NCI-H1105 (cell line): Measurements from ENCODE around the gene KCNK4.
A peak's percentile ranks its signal among the peaks of the same experiment; 100 is the strongest.
"Not testable (repeated sequence)": the region's sequence is repeated elsewhere in the genome, so short reads cannot be mapped to it uniquely, and the experiment has no call there.

ENCODE experiments used
- DNase-seq: peaks from one replicate; lab custom pipeline; 2025; lab: John Stamatoyannopoulos, UW

The KCNK4 gene

DNA sequence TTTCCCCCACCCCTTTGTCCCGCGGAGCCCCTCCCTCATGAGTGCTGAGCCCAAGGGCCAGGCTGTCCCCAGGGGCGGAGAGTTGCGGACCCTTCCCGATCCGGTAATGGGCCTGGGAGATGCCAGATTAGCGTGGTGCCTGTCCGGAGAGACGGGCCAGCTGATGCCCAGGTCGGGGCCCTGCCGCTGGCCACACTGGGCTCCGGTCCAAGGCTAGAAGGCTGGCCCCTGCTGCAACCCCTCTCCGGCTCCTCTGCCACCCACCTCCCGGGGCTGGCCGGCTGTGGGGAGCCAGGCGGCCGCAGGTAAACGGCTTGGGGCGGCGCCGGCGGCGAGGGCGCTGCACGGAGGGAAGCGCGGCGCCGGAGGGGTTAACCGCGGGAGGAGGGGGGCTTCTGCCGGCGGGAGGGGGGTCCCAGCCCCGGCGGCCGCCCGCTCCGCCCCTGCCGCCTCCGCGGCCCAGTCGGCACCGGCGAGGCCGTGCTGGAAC, at the start of gene KCNK4:
TSS of gene KCNK4 (plus strand) at position 41 of the 490 bp plus-strand sequence. CDS start 1,717 bp downstream, outside the sequence.
- no peak for DNase-seq

- no peak for DNase-seq
Observed at GRCh38 chr11:64241491-64242374, 49.4 kb upstream of the KCNK4 start.

DNA sequence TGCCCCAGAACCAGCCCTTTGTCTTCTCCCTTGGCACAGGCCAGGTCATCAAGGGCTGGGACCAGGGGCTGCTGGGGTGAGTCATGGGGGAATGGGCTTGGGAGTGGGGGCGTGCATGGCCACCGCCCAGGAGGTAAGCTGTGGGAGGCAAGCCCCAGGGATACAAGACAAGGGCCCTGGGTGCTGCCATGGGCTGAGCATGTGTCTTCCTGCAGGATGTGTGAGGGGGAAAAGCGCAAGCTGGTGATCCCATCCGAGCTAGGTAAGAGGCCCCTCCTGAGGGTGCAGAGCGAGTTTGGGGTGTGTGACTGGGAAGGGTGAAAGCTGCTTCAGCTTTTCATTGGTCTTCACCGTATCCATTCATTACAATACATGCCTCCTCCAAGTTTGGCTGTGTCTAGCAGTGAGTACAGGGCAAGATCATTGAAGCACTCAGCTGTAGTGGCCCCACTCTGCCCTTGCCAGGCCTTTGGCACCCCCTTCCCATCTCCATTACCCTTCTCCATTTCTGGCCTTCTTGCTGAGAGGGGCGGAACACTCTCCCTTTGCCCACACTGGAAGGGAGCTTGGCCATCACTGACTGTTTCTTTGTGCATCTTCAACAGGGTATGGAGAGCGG, 47.8 kb upstream of the KCNK4 start:
- no peak for DNase-seq

DNA sequence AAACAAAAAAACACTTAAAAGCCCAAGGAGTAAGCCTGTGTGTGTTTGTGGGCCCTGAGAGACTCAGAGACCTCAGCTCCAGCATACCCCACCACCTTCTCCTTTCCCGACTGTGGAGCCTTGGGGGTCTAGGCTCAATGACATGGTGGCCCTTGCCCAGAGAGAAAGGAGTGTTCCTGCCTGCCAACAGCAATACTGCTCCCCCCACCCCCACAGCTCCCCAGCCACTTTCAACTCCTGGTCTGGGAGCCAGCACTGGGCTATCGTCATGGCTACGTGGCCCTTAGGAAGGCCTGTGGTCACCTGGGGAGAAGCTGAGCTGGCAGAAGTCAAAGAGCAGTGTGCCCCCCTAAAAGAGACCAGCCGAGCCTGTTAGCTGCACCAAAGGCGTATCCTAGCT, 47.0 kb upstream of the KCNK4 start:
- no peak for DNase-seq

DNA sequence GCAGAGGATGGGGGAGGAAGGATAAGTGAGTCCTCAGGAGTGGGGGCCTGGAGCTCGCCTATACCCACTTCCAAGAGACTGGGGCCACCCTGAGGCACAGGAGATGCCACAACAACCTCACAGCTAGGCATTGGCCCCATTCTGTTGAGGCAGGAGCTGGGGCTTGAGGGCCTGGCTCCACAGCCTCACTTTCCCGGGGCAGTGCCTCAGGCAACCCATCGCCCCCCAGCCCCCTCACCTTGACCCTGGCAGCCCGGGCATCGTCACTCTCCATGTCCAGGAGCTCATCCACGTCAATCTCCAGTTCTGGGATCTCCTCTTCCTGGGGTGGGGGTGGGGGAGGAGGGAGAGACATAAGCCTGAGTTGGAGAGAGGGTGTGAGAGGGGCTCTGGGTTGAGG, 46.1 kb upstream of the KCNK4 start:
- DNase-seq = no peak

DNA sequence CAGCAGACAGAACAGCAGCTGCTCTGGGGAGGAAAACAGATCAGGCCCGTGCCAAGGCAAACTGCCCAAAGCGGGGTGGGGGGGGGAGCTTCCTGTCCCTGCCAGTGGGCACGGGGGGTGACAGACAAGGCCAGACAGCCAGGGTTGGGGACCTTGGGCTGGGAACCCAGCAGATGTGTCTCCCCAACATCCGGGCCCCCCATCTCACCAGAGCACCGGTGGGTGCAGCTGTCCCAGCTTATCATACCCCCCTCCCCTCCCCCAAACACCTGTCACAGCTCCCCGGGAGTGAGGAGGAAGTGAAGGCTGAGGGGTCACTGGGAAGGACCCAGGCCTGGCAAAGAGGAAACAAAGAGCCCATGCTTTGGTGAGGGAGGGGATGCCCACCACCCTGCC, 45.7 kb upstream of the KCNK4 start:
- DNase-seq = no peak

GRCh38 chr11:64245797-64246620, 45.1 kb upstream of the KCNK4 start:
- no peak for DNase-seq

DNA sequence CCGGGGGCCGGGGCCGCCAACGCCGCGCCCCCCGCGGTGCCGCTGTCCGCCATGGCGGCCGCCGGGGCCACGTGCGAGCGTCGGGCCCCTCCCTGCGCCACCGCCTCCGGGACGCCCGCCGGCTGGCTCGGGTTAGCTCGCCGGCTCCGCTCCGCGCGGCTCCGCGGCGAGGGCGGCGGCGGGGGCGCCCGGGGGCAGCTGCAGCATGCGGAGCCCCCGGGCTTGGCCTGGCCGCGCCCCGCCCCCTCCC, 44.6 kb upstream of the KCNK4 start:
- not testable (repeated sequence) for DNase-seq

- peak; percentile 65 for DNase-seq
Observed at GRCh38 chr11:64246871-64247728, 44.0 kb upstream of the KCNK4 start, which contains the start of gene PPP1R14B. Gene PPP1R14B (minus strand): TSS chr11:64246943. CDS start chr11:64246673, 270 bp downstream.

GRCh38 chr11:64247729-64248531, 43.2 kb upstream of the KCNK4 start:
- DNase-seq = no peak

DNA sequence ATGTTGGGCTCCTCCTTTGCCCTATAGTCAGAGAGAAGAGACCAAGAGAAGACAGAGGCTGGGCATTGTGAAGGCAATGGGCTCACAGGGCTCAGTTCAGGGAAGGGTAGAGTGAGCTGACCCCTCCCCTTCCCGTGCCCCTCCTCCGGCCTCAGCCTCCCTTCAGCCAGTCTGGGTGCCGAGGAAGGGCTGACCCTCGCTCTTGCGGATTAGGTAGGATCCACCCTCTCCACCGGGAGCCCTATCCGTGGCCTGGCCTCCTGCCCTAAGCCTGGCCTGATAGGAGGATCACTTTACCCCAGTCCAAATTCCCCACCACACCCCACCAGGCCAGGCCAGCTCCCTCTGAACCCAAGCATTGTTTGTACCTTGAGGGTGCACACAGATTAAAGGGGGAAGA, 42.5 kb upstream of the KCNK4 start:
- no peak for DNase-seq

DNA sequence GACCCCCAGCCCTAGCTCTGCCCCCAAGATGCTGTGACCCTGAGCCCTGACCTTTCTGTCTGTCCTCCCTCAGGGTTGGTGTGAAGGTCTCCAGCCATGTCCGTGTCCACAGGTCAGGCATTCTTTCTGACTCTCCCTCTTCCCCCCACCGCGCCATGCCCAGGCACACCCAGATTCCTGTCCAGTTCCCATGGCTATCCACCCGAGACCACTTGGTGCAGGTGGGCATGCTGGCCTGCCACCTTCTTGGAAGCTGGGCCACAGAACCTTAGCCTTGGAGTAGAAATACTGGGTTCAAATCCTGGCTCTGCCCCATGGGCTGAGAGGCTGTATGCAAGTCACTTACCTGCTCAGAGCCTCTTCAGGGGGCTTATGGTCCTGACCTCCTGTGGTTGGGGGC, 42.1 kb upstream of the KCNK4 start:
- DNase-seq = no peak

- DNase-seq = no peak
Observed at GRCh38 chr11:64249563-64250414, 41.3 kb upstream of the KCNK4 start.

- DNase-seq = no peak
Observed at GRCh38 chr11:64250415-64251015, 40.6 kb upstream of the KCNK4 start.

GRCh38 chr11:64251016-64251752, 39.9 kb upstream of the KCNK4 start, which contains the start of gene PLCB3:
Gene PLCB3 (plus strand): TSS chr11:64251530. CDS start chr11:64251650, 120 bp downstream.
- DNase-seq = peak; percentile 29

DNA sequence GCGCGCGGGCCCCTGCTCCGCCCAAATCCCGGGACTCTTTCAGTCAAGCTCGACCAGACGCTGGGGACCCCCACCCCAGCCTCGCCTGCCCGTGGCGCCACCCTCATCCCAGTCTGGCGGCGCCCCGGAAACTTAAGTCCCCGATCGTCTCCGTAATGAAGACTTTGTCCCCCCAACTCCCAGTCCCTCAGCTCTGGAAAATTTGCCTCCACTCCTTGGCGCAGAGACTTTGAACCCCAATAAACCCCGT, 39.4 kb upstream of the KCNK4 start:
- DNase-seq = no peak

DNA sequence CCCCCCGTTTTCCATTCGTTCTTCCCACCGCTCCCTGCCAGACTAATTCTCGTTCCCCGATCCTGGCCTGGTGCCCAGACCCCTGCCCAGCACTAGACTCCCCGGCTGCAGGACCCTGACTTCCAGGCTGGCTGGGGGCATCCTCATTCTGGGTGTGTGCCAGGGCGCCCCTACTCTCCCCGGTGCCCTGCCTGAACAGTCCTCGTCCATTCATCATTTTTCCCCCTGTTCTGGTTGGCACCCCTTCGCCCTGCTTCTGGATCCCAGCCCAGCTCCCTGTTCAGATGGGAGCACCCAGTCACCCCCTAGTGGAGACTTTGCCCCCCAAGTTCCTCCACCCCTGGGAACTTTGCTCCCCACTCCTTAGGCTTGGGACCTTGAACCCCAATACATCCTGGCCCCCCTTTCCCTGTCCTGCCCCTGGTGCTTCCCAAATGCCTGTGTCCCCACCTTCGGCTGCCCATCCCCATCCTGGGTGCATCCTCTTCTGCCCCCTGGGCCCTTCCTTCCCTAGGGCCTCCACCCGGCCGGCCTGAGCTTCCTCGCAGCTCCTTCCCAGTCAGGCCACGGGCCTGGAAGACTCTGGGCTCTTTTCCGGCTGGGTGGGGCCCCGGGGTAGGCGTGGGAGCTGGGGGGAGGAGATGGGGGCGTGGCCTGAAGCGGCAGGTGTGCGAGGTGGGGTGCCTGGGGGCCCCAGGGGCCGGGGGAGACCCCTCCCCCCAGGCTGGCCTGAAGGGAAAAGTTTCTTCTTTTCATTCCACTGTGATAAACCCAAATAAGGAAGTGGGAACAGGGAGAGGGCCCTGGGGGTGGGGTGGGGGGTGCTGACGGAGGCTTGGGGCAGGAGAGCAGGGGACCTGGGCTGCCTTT, 38.9 kb upstream of the KCNK4 start:
- DNase-seq = peak; percentile 43

GRCh38 chr11:64253043-64253442, 38.1 kb upstream of the KCNK4 start:
- no peak for DNase-seq
